ENCODE data around the gene ST6GALNAC1.

- TF ChIP-seq POLR2A (IDR thresholded peaks at IDR 0.05) (no peak), CTCF (IDR thresholded peaks at IDR 0.05) (no peak)
Measured at GRCh38 chr17:76685846-76686245, 42.3 kb upstream of the ST6GALNAC1 start.
